Adrenal gland (tissue), 12 donors: ENCODE results near the gene CACNA1I. TPM values are rescaled to one million over a fixed set of nuclear protein-coding genes. Genes with fewer than 3 reads are reported as not detected.

Experiments used
- DNase-seq, 7 donors: peaks; one replicate each; pipeline ENCODE4 v3.0.0-alpha.2; 2019 to 2020
- H3K27ac ChIP-seq, 5 donors: fragments of 200-600 bp; sonication (generic) in 4 of 5; 1 replicate in 3 of 5; 2 replicates in 2 of 5; pipeline versions ENCODE4 v1.5.1 to v1.8.0; 2016 to 2020; ENCODE audit warnings: mild to moderate bottlenecking in 1 of 5
- H3K27me3 ChIP-seq: fragments of 200-600 bp; 2 replicates; pipeline ENCODE4 v1.8.0; 2021
- H3K36me3 ChIP-seq, 2 donors: fragments of 200-600 bp; replicated peaks in 1 of 2; 1 replicate in 1 of 2; 2 replicates in 1 of 2; pipeline versions ENCODE4 v1.5.1 to v1.8.0; 2018 to 2022
- H3K4me1 ChIP-seq, 2 donors: fragments of 200-600 bp; replicated peaks in 1 of 2; 1 replicate in 1 of 2; 2 replicates in 1 of 2; pipeline versions ENCODE4 v1.5.1 to v1.8.0; 2018 to 2021
- H3K4me3 ChIP-seq, 4 donors: fragments of 200-600 bp; sonication (generic) in 3 of 4; one replicate each; pipeline ENCODE4 v1.5.1; 2016 to 2018
- H3K9me3 ChIP-seq, 3 donors: fragments of 200-600 bp; sonication (generic) in 1 of 3; replicated peaks in 1 of 3; 1 replicate in 2 of 3; 2 replicates in 1 of 3; pipeline versions ENCODE4 v1.5.1 to v1.8.0; 2016 to 2021
- POLR2A ChIP-seq, 2 donors: fragments of 450-650 bp; IDR thresholded peaks; one replicate each; pipeline ENCODE4 v1.6.1; 2017; ENCODE audit warnings: antibody characterized with exemption in 2 of 2, mild to moderate bottlenecking in 2 of 2, moderate library complexity in 1 of 2
- WGBS, 4 donors: extraction: QIAGEN DNeasy Blood & Tissue Kit in 2 of 4; methylation state at CpG; one replicate each; pipeline versions ENCODE4 v1.1.5 to v1.1.7; 2013 to 2017; 5-methylcytosine and 5-hydroxymethylcytosine counted together
- intact Hi-C, 2 donors: fragments of 100-400 bp; cut with DNase I; formaldehyde crosslinking; loops; one replicate each; pipeline versions ENCODE4 v1.14.1 to v1.15.0; 2022 to 2023
- polyA plus RNA-seq, 3 donors: library from polyadenylated mRNA; stranded (reverse); fragments of 200-250 nt in 2 of 3; fragments of 350-450 nt in 1 of 3; fragmentation: Illumina TruSeq in 1 of 3; extraction: RNeasy Lipid Tissue Mini Kit (QIAGEN cat#74804) in 1 of 3; gene quantifications; one replicate each; pipeline ENCODE4 v1.2.3, GENCODE V29; 2013 to 2014
- total RNA-seq, 9 donors: library from RNA; depleted of rRNA in 4 of 9; stranded (reverse); fragments of >200 nt in 4 of 9; fragments of 120-200 nt in 1 of 9; fragmentation: NEBNext Ultra II Directional in 1 of 9; extraction: Animal tissue kit (Norgen Biotek cat#: 25700) in 1 of 9; gene quantifications; one replicate each; pipeline versions ENCODE4 v1.1.0 to v1.2.4, GENCODE V29; 2013 to 2023
- TF ChIP-seq, protein P1 (sequence below), 6 experiments: fragments of 450-650 bp in 4 of 6; fragments of 200-600 bp in 2 of 6; sonication (generic) in 1 of 6; IDR thresholded peaks; 1 replicate in 5 of 6; 2 replicates in 1 of 6; pipeline versions ENCODE4 v1.5.1 to v1.8.0; 2016 to 2021; ENCODE audit warnings: antibody characterized with exemption in 6 of 6, mild to moderate bottlenecking in 2 of 6, moderate library complexity in 1 of 6
- donor health status: healthy with polysubstance abuse.
- donor health status: Bipolar disorder and iron deficiency.
- donor health status: DM: yes; HTN: yes; CAD: no.
- donor health status: DM: no; HTN: no; CAD: no.
- donor health status: DM: no; HTN: no; CAD: no.
- donor health status: DM: yes; HTN: yes; CAD: no.

CACNA1I gene
- total and polyA plus RNA-seq, 12 donors, result 0.06 to 20.1 (median 3.2) TPM

- Histone ChIP-seq H3K27ac (no peak overlapping the region), H3K4me1 (peaks cover 8 to 11% of the 10 kb centered on the region in 2 donors), H3K4me3 (no peak overlapping the region), H3K27me3 (no peaks in the 10 kb centered on the region), H3K36me3 (no peaks in the 10 kb centered on the region), H3K9me3 (no peaks in the 10 kb centered on the region)
- intact Hi-C loops, result no loop called here
- WGBS, 4 donors, result 85 to 91% (median 88%) methylated on average over 11 to 21 of the region's 21 CpGs
- TF ChIP-seq, protein P1, sequence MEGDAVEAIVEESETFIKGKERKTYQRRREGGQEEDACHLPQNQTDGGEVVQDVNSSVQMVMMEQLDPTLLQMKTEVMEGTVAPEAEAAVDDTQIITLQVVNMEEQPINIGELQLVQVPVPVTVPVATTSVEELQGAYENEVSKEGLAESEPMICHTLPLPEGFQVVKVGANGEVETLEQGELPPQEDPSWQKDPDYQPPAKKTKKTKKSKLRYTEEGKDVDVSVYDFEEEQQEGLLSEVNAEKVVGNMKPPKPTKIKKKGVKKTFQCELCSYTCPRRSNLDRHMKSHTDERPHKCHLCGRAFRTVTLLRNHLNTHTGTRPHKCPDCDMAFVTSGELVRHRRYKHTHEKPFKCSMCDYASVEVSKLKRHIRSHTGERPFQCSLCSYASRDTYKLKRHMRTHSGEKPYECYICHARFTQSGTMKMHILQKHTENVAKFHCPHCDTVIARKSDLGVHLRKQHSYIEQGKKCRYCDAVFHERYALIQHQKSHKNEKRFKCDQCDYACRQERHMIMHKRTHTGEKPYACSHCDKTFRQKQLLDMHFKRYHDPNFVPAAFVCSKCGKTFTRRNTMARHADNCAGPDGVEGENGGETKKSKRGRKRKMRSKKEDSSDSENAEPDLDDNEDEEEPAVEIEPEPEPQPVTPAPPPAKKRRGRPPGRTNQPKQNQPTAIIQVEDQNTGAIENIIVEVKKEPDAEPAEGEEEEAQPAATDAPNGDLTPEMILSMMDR (IDR thresholded peaks at IDR 0.05), result no peak
- no peak for TF ChIP-seq POLR2A (IDR thresholded peaks at IDR 0.05)
- DNase-seq, result no peak
Observed at GRCh38 chr22:39577366-39577765, 6.8 kb downstream of the CACNA1I start.

DNA sequence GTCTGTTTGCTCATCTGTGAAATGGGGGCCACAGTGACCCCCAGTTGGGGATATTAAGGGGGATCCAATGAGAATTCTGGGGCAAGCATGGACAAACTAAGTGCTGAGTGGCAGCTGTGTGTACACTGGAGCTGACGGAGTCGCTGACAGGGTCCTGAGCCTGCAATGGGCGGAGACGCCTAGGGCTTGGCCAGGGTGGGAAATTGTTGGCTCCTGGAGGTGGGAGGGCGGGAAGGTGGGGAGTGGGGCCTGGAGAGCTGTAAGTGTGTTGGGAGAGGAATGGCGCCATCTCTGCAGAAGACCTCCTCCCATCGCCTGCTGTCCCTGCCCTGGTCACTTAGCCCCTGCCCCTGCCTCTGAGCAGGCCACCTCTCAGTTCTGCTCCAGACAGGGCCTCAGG lies 7.3 kb downstream of the CACNA1I start:
- Histone ChIP-seq H3K4me3 (no peak overlapping the region), H3K9me3 (no peaks in the 10 kb centered on the region), H3K4me1 (peaks cover 8 to 11% of the 10 kb centered on the region in 2 donors), H3K36me3 (no peaks in the 10 kb centered on the region), H3K27me3 (no peaks in the 10 kb centered on the region), H3K27ac (no peak overlapping the region)
- TF ChIP-seq, protein P1 (IDR thresholded peaks at IDR 0.05), result no peak
- TF ChIP-seq POLR2A (IDR thresholded peaks at IDR 0.05), result no peak
- WGBS, 4 donors, result 91 to 96% (median 93%) methylated on average over 7 of the region's 7 CpGs
- intact Hi-C loops, result no loop called here
- no peak for DNase-seq

DNA sequence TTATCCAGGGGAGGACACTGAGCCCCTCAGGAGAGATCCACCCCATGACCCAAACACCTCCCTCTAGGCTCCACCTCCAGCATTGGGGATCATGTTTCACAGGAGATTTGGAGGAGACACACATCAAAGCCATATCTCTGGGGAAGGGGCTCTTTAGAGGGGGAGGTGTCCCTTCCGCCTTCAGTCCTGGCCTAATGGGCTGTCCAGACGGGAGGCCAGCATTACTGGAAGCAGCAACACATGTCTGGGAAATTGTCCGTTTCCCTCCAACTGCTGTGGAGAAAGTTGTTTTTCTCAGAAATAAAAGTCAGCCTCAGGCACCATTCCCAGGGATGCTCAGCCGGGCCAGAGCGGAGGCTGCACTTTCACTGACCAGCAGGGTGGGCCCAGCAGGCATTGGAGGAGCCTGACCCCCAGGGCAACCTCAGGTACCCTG lies 9.5 kb downstream of the CACNA1I start:
- no peak for TF ChIP-seq POLR2A (IDR thresholded peaks at IDR 0.05)
- TF ChIP-seq, protein P1 (IDR thresholded peaks at IDR 0.05), result no peak
- Histone ChIP-seq H3K27me3 (no peaks in the 10 kb centered on the region), H3K9me3 (no peaks in the 10 kb centered on the region), H3K36me3 (no peaks in the 10 kb centered on the region), H3K27ac (no peak overlapping the region), H3K4me3 (no peak overlapping the region), H3K4me1 (peaks cover 1 to 4% of the 10 kb centered on the region in 2 donors)
- 51 to 80% (median 63%) methylated on average over 1 to 5 of the region's 5 CpGs for WGBS, 4 donors
- intact Hi-C loops, result no loop called here
- DNase-seq, result no peak

GRCh38 chr22:39580795-39581194 lies 10.2 kb downstream of the CACNA1I start:
- 84 to 100% (median 92%) methylated on average over 2 to 6 of the region's 6 CpGs for WGBS, 4 donors
- Histone ChIP-seq H3K4me3 (no peak overlapping the region), H3K9me3 (no peaks in the 10 kb centered on the region), H3K4me1 (no peaks in the 10 kb centered on the region), H3K27ac (no peak overlapping the region), H3K36me3 (no peaks in the 10 kb centered on the region), H3K27me3 (no peaks in the 10 kb centered on the region)
- intact Hi-C loops, result no loop called here
- DNase-seq, result no peak
- TF ChIP-seq, protein P1 (IDR thresholded peaks at IDR 0.05), result no peak
- TF ChIP-seq POLR2A (IDR thresholded peaks at IDR 0.05), result no peak
